ENCODE measurements around the gene IL17RA. TPM values are rescaled to one million over a fixed set of nuclear protein-coding genes. Genes with fewer than 3 reads are reported as not detected.

IL17RA gene
- total RNA-seq, 1 donor from 2014 or later = 3.7 TPM

- Histone ChIP-seq H3K4me3 (ENCODE audit: low read depth, low read length) (no peak overlapping the region), H3K36me3 (ENCODE audit: control insufficient read depth, insufficient read depth, low read length) (no peaks in the 10 kb centered on the region), H3K27me3 (ENCODE audit: control insufficient read depth, insufficient read depth, low read length) (no peaks in the 10 kb centered on the region)
- DNase-seq (ENCODE audit: low read depth) = no peak
- FAIRE-seq = no peak
- TF ChIP-seq CTCF (IDR thresholded peaks at IDR 0.05; ENCODE audit: insufficient read depth, low read length, severe bottlenecking) = no peak
These were observed 5.2 kb upstream of the IL17RA start for GRCh38 chr22:17079572-17079971.

GRCh38 chr22:17083255-17083654 is 1.5 kb upstream of the IL17RA start:
- FAIRE-seq = no peak
- TF ChIP-seq CTCF (IDR thresholded peaks at IDR 0.05; ENCODE audit: insufficient read depth, low read length, severe bottlenecking) = no peak
- no peak overlapping the region for H3K4me3 ChIP-seq (ENCODE audit: low read depth, low read length)
- no peaks in the 10 kb centered on the region for H3K27me3 ChIP-seq (ENCODE audit: control insufficient read depth, insufficient read depth, low read length)
- no peaks in the 10 kb centered on the region for H3K36me3 ChIP-seq (ENCODE audit: control insufficient read depth, insufficient read depth, low read length)
- no peak for DNase-seq (ENCODE audit: low read depth)

DNA sequence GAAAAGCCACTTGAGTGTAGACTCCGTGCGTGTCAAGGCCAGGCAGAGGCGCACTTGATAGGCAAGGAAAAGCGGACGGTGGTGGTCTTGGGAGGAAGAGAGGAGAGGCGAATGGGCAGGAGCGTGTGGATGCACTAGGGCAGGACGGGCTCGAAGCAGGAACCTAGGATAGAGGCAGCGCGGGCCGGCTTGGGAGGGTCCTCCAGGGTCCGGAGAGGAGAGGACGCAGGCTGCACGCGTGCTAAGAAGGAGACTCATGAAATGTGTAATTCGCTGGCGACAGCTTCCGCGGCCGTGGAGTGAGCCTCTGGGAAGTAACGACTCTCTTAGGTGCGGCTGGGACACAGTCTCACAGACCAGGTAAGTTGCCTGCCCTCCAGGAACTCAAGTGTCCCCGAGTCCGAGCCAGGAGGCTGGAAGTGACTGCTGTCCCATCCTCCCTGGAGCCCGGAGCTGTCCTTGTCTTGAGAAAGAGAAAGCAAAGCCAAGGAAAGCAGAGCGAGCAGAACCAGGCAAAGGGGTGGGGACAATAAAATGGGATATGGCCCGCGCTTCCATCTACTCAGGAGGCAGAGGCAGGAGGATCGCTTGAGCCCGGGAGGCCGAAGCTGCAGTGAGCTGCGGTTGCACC is 874 bp upstream of the IL17RA start:
- Histone ChIP-seq H3K4me3 (ENCODE audit: low read depth, low read length) (no peak overlapping the region), H3K27me3 (ENCODE audit: control insufficient read depth, insufficient read depth, low read length) (no peaks in the 10 kb centered on the region), H3K36me3 (ENCODE audit: control insufficient read depth, insufficient read depth, low read length) (no peaks in the 10 kb centered on the region)
- no peak for FAIRE-seq
- no peak for DNase-seq (ENCODE audit: low read depth)
- no peak for TF ChIP-seq CTCF (IDR thresholded peaks at IDR 0.05; ENCODE audit: insufficient read depth, low read length, severe bottlenecking)

DNA sequence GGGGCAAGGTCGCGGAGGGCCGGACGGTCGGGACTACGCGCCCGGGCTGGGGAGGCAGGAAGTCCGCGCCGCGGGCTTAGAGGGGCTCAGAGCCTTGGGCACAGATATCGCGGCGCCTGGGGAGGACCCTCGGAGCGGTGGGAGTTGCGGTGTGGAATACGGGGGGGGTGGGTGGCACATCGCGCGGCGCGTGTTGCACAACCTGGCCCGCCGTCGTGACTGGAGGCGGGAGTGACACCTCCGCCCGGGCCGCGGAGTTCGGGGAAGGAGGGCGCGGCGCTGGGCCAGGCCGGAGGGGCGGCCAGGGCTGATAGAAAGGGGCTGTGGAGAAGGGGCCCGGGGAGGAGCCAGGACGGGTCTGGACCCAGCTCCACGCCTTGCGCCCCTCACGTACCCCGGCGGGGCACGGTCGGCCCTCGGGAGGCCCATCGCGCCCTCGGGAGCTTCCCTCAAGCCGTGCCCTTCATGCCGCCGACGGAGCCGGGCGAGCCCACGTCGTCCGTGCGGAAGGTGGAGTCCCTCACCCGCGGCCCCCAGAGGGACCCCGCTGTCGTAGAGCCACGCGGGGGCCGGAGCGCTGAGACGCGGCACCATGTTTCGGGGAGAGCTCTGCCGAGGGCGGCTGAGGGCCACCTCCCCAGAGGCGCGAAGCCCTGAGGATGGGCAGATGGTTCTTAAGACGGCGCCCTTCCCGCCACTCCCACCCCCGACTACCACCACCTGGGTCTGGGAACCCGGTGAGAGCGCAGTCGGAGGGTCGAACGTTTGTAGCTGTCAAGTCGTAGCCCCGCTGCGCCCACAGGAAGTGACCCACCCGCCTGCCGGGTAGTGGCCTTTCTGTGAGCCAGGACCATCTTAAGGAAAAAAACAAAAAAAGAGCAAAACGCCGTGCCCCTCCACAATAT is 729 bp downstream of the IL17RA start:
- Histone ChIP-seq H3K36me3 (ENCODE audit: control insufficient read depth, insufficient read depth, low read length) (no peaks in the 10 kb centered on the region), H3K27me3 (ENCODE audit: control insufficient read depth, insufficient read depth, low read length) (no peaks in the 10 kb centered on the region), H3K4me3 (ENCODE audit: low read depth, low read length) (peak overlapping the region; percentile 98)
- TF ChIP-seq CTCF (IDR thresholded peaks at IDR 0.05; ENCODE audit: insufficient read depth, low read length, severe bottlenecking) = no peak
- FAIRE-seq = no peak
- DNase-seq (ENCODE audit: low read depth) = no peak

- TF ChIP-seq CTCF (IDR thresholded peaks at IDR 0.05; ENCODE audit: insufficient read depth, low read length, severe bottlenecking) = no peak
- no peak for DNase-seq (ENCODE audit: low read depth)
- no peak for FAIRE-seq
- H3K4me3 ChIP-seq (ENCODE audit: low read depth, low read length) = peak overlapping the region; percentile 98
- H3K27me3 ChIP-seq (ENCODE audit: control insufficient read depth, insufficient read depth, low read length) = no peaks in the 10 kb centered on the region
- no peaks in the 10 kb centered on the region for H3K36me3 ChIP-seq (ENCODE audit: control insufficient read depth, insufficient read depth, low read length)
These were observed 1.5 kb downstream of the IL17RA start for GRCh38 chr22:17086296-17086695.

All from bronchial epithelial cell (primary cell).